ENCODE results near the gene OGFR.
A peak's percentile ranks its signal among the peaks of the same experiment; 100 is the strongest.

The OGFR gene

GRCh38 chr20:62816031-62816883 lies 11.6 kb downstream of the OGFR start:
- DNase-seq = no peak

- no peak for DNase-seq
Measured at GRCh38 chr20:62816884-62817873, 12.5 kb downstream of the OGFR start, which contains the start of gene COL9A3. Gene COL9A3, plus strand, starts transcription at chr20:62817050. Its CDS starts 15 bp downstream, at chr20:62817065.

- DNase-seq = no peak
Measured at GRCh38 chr20:62817975-62818591, 13.4 kb downstream of the OGFR start.

- DNase-seq = no peak
Measured at GRCh38 chr20:62818592-62819493, 14.2 kb downstream of the OGFR start.

- DNase-seq = no peak
Measured at GRCh38 chr20:62819494-62820174, 15.0 kb downstream of the OGFR start.

GRCh38 chr20:62820208-62820961 lies 15.8 kb downstream of the OGFR start:
- no peak for DNase-seq

- no peak for DNase-seq
Measured at GRCh38 chr20:62820962-62821725, 16.5 kb downstream of the OGFR start.

- DNase-seq = no peak
Measured at GRCh38 chr20:62821726-62822210, 17.1 kb downstream of the OGFR start.

GRCh38 chr20:62822239-62822787 lies 17.7 kb downstream of the OGFR start:
- DNase-seq = no peak

GRCh38 chr20:62822788-62823651 lies 18.4 kb downstream of the OGFR start:
- peak; percentile 33 to 59 for DNase-seq

GRCh38 chr20:62823688-62824475 lies 19.2 kb downstream of the OGFR start:
- no peak for DNase-seq

- DNase-seq = no peak
Measured at GRCh38 chr20:62824476-62825332, 20.1 kb downstream of the OGFR start.

- DNase-seq = no peak
Measured at GRCh38 chr20:62825333-62825985, 20.8 kb downstream of the OGFR start.

- peak; percentile 18 to 40 for DNase-seq
Measured at GRCh38 chr20:62825986-62826645, 21.5 kb downstream of the OGFR start.

- DNase-seq = no peak
Measured at GRCh38 chr20:62826646-62827310, 22.1 kb downstream of the OGFR start.

All from inflammatory macrophage treated with lipopolysaccharide for 1 hour (primary cell).